ENCODE results near the gene KCNK5. TPM values are rescaled to one million over a fixed set of nuclear protein-coding genes. Genes with fewer than 3 reads are reported as not detected.

The KCNK5 gene
- total and polyA plus RNA-seq, 2 donors (not counting 3 experiments of a cell fraction or from before 2014, with no cell fraction given) = not detected

GRCh38 chr6:39166189-39166911 lies 62.9 kb downstream of the KCNK5 start:
- H3K27ac ChIP-seq (ENCODE audit: insufficient read depth, low read depth, low read length) = no peak overlapping the region
- POLR2A ChIA-PET = no interaction called here
- no peak overlapping the region for H3K9ac ChIP-seq (replicated peaks; ENCODE audit: extremely low read depth, insufficient read depth, low read length)
- CTCF ChIA-PET = interaction anchor here (0.7 to 8.3 kb wide), 10 partner anchors 8 to 293 kb away, joined by 3 to 223 read pairs (median 3); no protein-coding TSS in a partner anchor
- no peak overlapping the region for H2AFZ ChIP-seq (ENCODE audit: low read depth, low read length)
- no peak for TF ChIP-seq POLR2A (IDR thresholded peaks at IDR 0.05; ENCODE audit: low read depth, low read length)
- peak; percentile 89 to 92 for TF ChIP-seq CTCF (IDR thresholded peaks at IDR 0.05; ENCODE audit: extremely low read depth in 1 of 2, insufficient read depth in 1 of 2, low read depth in 1 of 2, low read length in 2 of 2)
- H3K9me3 ChIP-seq (replicated peaks; ENCODE audit: control insufficient read depth, insufficient read depth, low read length) = no peaks in the 10 kb centered on the region
- intact Hi-C loops (cut with micrococcal nuclease) = loop anchor here (1.0 kb wide), 3 partner anchors 137 to 294 kb away; no protein-coding TSS in a partner anchor
- no peak overlapping the region for H3K4me2 ChIP-seq (ENCODE audit: insufficient read depth, low read length)
- FAIRE-seq (peak; percentile 40), DNase-seq (ENCODE audit: low read depth, low spot score) (peak; percentile 48)
- no peaks in the 10 kb centered on the region for H3K36me3 ChIP-seq (ENCODE audit: control insufficient read depth in 2 of 2, extremely low read depth in 1 of 2, insufficient read depth in 2 of 2, low read length in 2 of 2)
- dilution Hi-C loops (cut with MboI; ENCODE audit: extremely low pct_ligation_motif_present, low sequenced_read_pairs) = no loop called here
- BruUV-seq (replicated peaks) = no TSS peak
- no peaks in the 10 kb centered on the region for H4K20me1 ChIP-seq (replicated peaks; ENCODE audit: control insufficient read depth, extremely low read depth, insufficient read depth, low read length)
- H3K79me2 ChIP-seq (ENCODE audit: control insufficient read depth, insufficient read depth, low read length) = no peaks in the 10 kb centered on the region
- H3K4me3 ChIP-seq (replicated peaks in 1 of 3; ENCODE audit: insufficient read depth in 1 of 3, low read depth in 1 of 3, low read length in 3 of 3) = no peak overlapping the region
- H3K4me1 ChIP-seq (ENCODE audit: control insufficient read depth, extremely low read depth, insufficient read depth, low read length) = no peaks in the 10 kb centered on the region
- no peaks in the 10 kb centered on the region for H3K27me3 ChIP-seq (ENCODE audit: control insufficient read depth in 2 of 2, insufficient read depth in 2 of 2, low read length in 2 of 2)
- H3K9me1 ChIP-seq (replicated peaks; ENCODE audit: control insufficient read depth, extremely low read depth, insufficient read depth, low read length) = no peaks in the 10 kb centered on the region

GRCh38 chr6:39157511-39157910 lies 71.8 kb downstream of the KCNK5 start:
- no peak overlapping the region for H3K4me2 ChIP-seq (ENCODE audit: insufficient read depth, low read length)
- no peaks in the 10 kb centered on the region for H3K36me3 ChIP-seq (ENCODE audit: control insufficient read depth in 2 of 2, extremely low read depth in 1 of 2, insufficient read depth in 2 of 2, low read length in 2 of 2)
- no peaks in the 10 kb centered on the region for H4K20me1 ChIP-seq (replicated peaks; ENCODE audit: control insufficient read depth, extremely low read depth, insufficient read depth, low read length)
- ChIA-PET POLR2A (no interaction called here), CTCF (interaction anchor here (1.0 kb wide), 1 partner anchor 69 kb away, joined by 3 read pairs; no protein-coding TSS in a partner anchor)
- DNase-seq (ENCODE audit: low read depth, low spot score) = no peak
- no peak overlapping the region for H2AFZ ChIP-seq (ENCODE audit: low read depth, low read length)
- H3K9me1 ChIP-seq (replicated peaks; ENCODE audit: control insufficient read depth, extremely low read depth, insufficient read depth, low read length) = no peaks in the 10 kb centered on the region
- no peaks in the 10 kb centered on the region for H3K79me2 ChIP-seq (ENCODE audit: control insufficient read depth, insufficient read depth, low read length)
- no peak overlapping the region for H3K9ac ChIP-seq (replicated peaks; ENCODE audit: extremely low read depth, insufficient read depth, low read length)
- H3K27ac ChIP-seq (ENCODE audit: insufficient read depth, low read depth, low read length) = no peak overlapping the region
- BruUV-seq (replicated peaks) = no TSS peak
- H3K9me3 ChIP-seq (replicated peaks; ENCODE audit: control insufficient read depth, insufficient read depth, low read length) = no peaks in the 10 kb centered on the region
- H3K27me3 ChIP-seq (ENCODE audit: control insufficient read depth in 2 of 2, insufficient read depth in 2 of 2, low read length in 2 of 2) = peaks cover 0 to 2% of the 10 kb centered on the region in 2 experiments
- TF ChIP-seq GATA2 (IDR thresholded peaks at IDR 0.05; ENCODE audit: insufficient read depth, insufficient read length, low read depth, low read length) (no peak), EZH2 (IDR thresholded peaks at IDR 0.05; ENCODE audit: borderline replicate concordance, low read depth, low read length, severe bottlenecking) (no peak), JUN (IDR thresholded peaks at IDR 0.05; ENCODE audit: borderline replicate concordance, insufficient read depth, insufficient read length, low read depth) (no peak), POLR2AphosphoS5 (IDR thresholded peaks at IDR 0.05; ENCODE audit: insufficient read depth, low read depth, low read length) (no peak), MYC (IDR thresholded peaks at IDR 0.05; ENCODE audit: low read depth, low read length) (no peak)
- no peak overlapping the region for H3K4me3 ChIP-seq (replicated peaks in 1 of 3; ENCODE audit: insufficient read depth in 1 of 3, low read depth in 1 of 3, low read length in 3 of 3)
- dilution Hi-C loops (cut with MboI; ENCODE audit: extremely low pct_ligation_motif_present, low sequenced_read_pairs) (no loop called here), intact Hi-C loops (cut with micrococcal nuclease) (no loop called here)
- FAIRE-seq = no peak
- no peaks in the 10 kb centered on the region for H3K4me1 ChIP-seq (ENCODE audit: control insufficient read depth, extremely low read depth, insufficient read depth, low read length)
